Ishikawa (cell line): ENCODE data around the gene TFF1.

ENCODE experiments used
- CEBPB ChIP-seq: IDR thresholded peaks from 2 replicates; pipeline ENCODE4 v1.6.1; 2012
- CREB1 ChIP-seq: IDR thresholded peaks from 2 replicates; pipeline ENCODE4 v1.6.1; 2012; ENCODE audit warnings: low read depth
- EP300 ChIP-seq: IDR thresholded peaks from 2 replicates; pipeline ENCODE4 v1.6.1; 2012; ENCODE audit warnings: borderline replicate concordance
- RAD21 ChIP-seq: IDR thresholded peaks from 2 replicates; pipeline ENCODE4 v1.6.1; 2012; ENCODE audit warnings: low read depth
- TAF1 ChIP-seq: IDR thresholded peaks from 2 replicates; pipeline ENCODE4 v1.6.1; 2012; ENCODE audit warnings: low read depth, mild to moderate bottlenecking
- YY1 ChIP-seq: IDR thresholded peaks from 2 replicates; pipeline ENCODE4 v1.6.1; 2012; ENCODE audit warnings: low read depth

- TF ChIP-seq RAD21 (peak; percentile 63), YY1 (no peak), EP300 (peak; percentile 77; the same call in 1 of the 2 replicates), CREB1 (no peak), TAF1 (no peak), CEBPB (peak; percentile 73)
Measured at GRCh38 chr21:42337830-42338728, 28.3 kb downstream of the TFF1 start.
